Caco-2 (cell line): ENCODE results near the gene C13orf42. TPM values are rescaled to one million over a fixed set of nuclear protein-coding genes. Genes with fewer than 3 reads are reported as not detected.
A peak's percentile ranks its signal among the peaks of the same experiment; 100 is the strongest.
"Not testable (repeated sequence)": the region's sequence is repeated elsewhere in the genome, so short reads cannot be mapped to it uniquely, and the experiment has no call there.

Experiments
- BruUV-seq: library from RNA; stranded (reverse); fragments of 400-500 nt; replicated peaks from 2 replicates; lab custom pipeline; 2021; lab: Mats Ljungman, UMichigan
- CTCF ChIA-PET: fragments of 300-600 bp; sonication (Branson Sonifier 250); formaldehyde crosslinking; loops from one replicate; lab custom pipeline; 2022; ENCODE audit warnings: antibody characterized with exemption; lab: Charles Lee
- POLR2A ChIA-PET: fragments of 300-600 bp; sonication (Branson Sonifier 250); formaldehyde crosslinking; loops from one replicate; lab custom pipeline; 2022; ENCODE audit warnings: antibody characterized with exemption; lab: Charles Lee
- DNase-seq, 2 experiments: peaks; one replicate each; pipeline versions ENCODE4 v3.0.0 to v3.0.0-alpha.2; 2020 to 2022
- H3K27me3 ChIP-seq: replicated peaks from 2 replicates; pipeline ENCODE4 v1.6.0; 2011; ENCODE audit warnings: low read length; ENCODE audit not compliant: control insufficient read depth, insufficient read depth
- H3K36me3 ChIP-seq: 2 replicates; pipeline ENCODE4 v1.5.1; 2011; ENCODE audit warnings: low read length; ENCODE audit not compliant: control insufficient read depth, insufficient read depth
- H3K4me1 ChIP-seq: fragments of 250-450 bp; sonication (Bioruptor Pico); 2 replicates; pipeline ENCODE4 v1.5.1; 2020; ENCODE audit warnings: mild to moderate bottlenecking
- H3K4me3 ChIP-seq: 2 replicates; pipeline ENCODE4 v1.5.1; 2011; ENCODE audit warnings: low read depth, mild to moderate bottlenecking, control low read depth, low read length
- H3K9me3 ChIP-seq: fragments of 250-450 bp; sonication (Bioruptor Pico); 2 replicates; pipeline ENCODE4 v1.5.1; 2020; ENCODE audit warnings: mild to moderate bottlenecking, moderate library complexity
- H3K27ac Mint-ChIP-seq: one replicate; pipeline ENCODE4 v1.8.0; 2022; ENCODE audit warnings: mixed read lengths; ENCODE audit not compliant: unreplicated experiment
- H3K27me3 Mint-ChIP-seq: one replicate; pipeline ENCODE4 v1.8.0; 2022; ENCODE audit warnings: mixed read lengths; ENCODE audit not compliant: insufficient read depth, unreplicated experiment
- H3K36me3 Mint-ChIP-seq: one replicate; pipeline ENCODE4 v1.8.0; 2022; ENCODE audit warnings: mild to moderate bottlenecking, mixed read lengths; ENCODE audit not compliant: insufficient read depth, unreplicated experiment
- H3K4me1 Mint-ChIP-seq: one replicate; pipeline ENCODE4 v1.8.0; 2022; ENCODE audit warnings: low read depth, mixed read lengths; ENCODE audit not compliant: unreplicated experiment
- H3K4me3 Mint-ChIP-seq: one replicate; pipeline ENCODE4 v1.8.0; 2022; ENCODE audit warnings: mild to moderate bottlenecking, moderate library complexity, mixed read lengths; ENCODE audit not compliant: unreplicated experiment
- H3K9me3 Mint-ChIP-seq: one replicate; pipeline ENCODE4 v1.8.0; 2022; ENCODE audit warnings: mixed read lengths; ENCODE audit not compliant: unreplicated experiment
- CTCF ChIP-seq, 2 experiments: fragments of 200-600 bp in 1 of 2; IDR thresholded peaks; 1 replicate in 1 of 2; 2 replicates in 1 of 2; pipeline versions ENCODE4 v1.5.1 to v1.8.0; 2011 to 2022; ENCODE audit warnings: antibody characterized with exemption in 1 of 2, control low read depth in 1 of 2, inconsistent platforms in 1 of 2, low read depth in 1 of 2, low read length in 1 of 2, mild to moderate bottlenecking in 1 of 2, moderate library complexity in 1 of 2; ENCODE audit not compliant: insufficient read depth in 1 of 2, severe bottlenecking in 1 of 2, unreplicated experiment in 1 of 2
- intact Hi-C: fragments of 100-400 bp; cut with micrococcal nuclease; formaldehyde crosslinking; loops from one replicate; pipeline ENCODE4 v1.10.0; 2022; ENCODE audit not compliant: unreplicated experiment
- total RNA-seq: library from RNA; stranded (reverse); gene quantifications from 2 replicates; pipeline ENCODE4 v1.2.3, GENCODE V29; 2022

Gene C13orf42
- total RNA-seq, 1 experiment from 2014 or later: not detected

- intact Hi-C loops: loop anchor here (1.0 kb wide), 3 partner anchors 14 to 161 kb away; partner anchors contain the start of gene FAM124A
- ChIA-PET CTCF (interaction anchor here (0.6 to 1.6 kb wide), 13 partner anchors 9 to 719 kb away, joined by 3 to 41 read pairs (median 4); partner anchors contain the start of gene C13orf42), POLR2A (no interaction called here)
- Mint-ChIP-seq H3K9me3 (peaks cover 19% of the 10 kb centered on the region), H3K4me1 (peaks cover 18% of the 10 kb centered on the region), H3K4me3 (no peak overlapping the region), H3K36me3 (no peaks in the 10 kb centered on the region), H3K27me3 (no peaks in the 10 kb centered on the region), H3K27ac (no peak overlapping the region)
- no peak overlapping the region for H3K4me3 ChIP-seq
- TF ChIP-seq CTCF (IDR thresholded peaks at IDR 0.05; ENCODE audit: insufficient read depth in 1 of 2, low read depth in 1 of 2, low read length in 1 of 2, severe bottlenecking in 1 of 2, unreplicated experiment in 1 of 2): peak; percentile 67 to 75
- peaks cover 36% of the 10 kb centered on the region for H3K4me1 ChIP-seq
- peaks cover 7% of the 10 kb centered on the region for H3K9me3 ChIP-seq
- no peaks in the 10 kb centered on the region for H3K27me3 ChIP-seq
- BruUV-seq: no TSS peak
- H3K36me3 ChIP-seq: no peaks in the 10 kb centered on the region
- peak; percentile 60 to 66 for DNase-seq
Measured at GRCh38 chr13:51125495-51126226, 14.6 kb upstream of the C13orf42 start.

- H3K4me3 ChIP-seq: no peak overlapping the region
- no peaks in the 10 kb centered on the region for H3K36me3 Mint-ChIP-seq
- DNase-seq: peak; percentile 83 to 86
- no peak for TF ChIP-seq CTCF (IDR thresholded peaks at IDR 0.05; ENCODE audit: insufficient read depth in 1 of 2, low read depth in 1 of 2, low read length in 1 of 2, severe bottlenecking in 1 of 2, unreplicated experiment in 1 of 2)
- peaks cover under 1% of the 10 kb centered on the region for H3K9me3 Mint-ChIP-seq
- peak overlapping the region; percentile 37 for H3K27ac Mint-ChIP-seq
- peaks cover 18% of the 10 kb centered on the region for H3K4me1 Mint-ChIP-seq
- H3K4me1 ChIP-seq: peaks cover 36% of the 10 kb centered on the region
- intact Hi-C loops: loop anchor here (5.0 kb wide), 1 partner anchor 51 kb away; no protein-coding TSS in a partner anchor
- no peaks in the 10 kb centered on the region for H3K27me3 ChIP-seq
- peak overlapping the region; percentile 36 for H3K4me3 Mint-ChIP-seq
- H3K27me3 Mint-ChIP-seq: no peaks in the 10 kb centered on the region
- POLR2A ChIA-PET: no interaction called here
- no peaks in the 10 kb centered on the region for H3K36me3 ChIP-seq
- H3K9me3 ChIP-seq: peaks cover 4% of the 10 kb centered on the region
- CTCF ChIA-PET: interaction anchor here (0.9 kb wide), 1 partner anchor 163 kb away, joined by 3 read pairs; no protein-coding TSS in a partner anchor
- no TSS peak for BruUV-seq
Measured at GRCh38 chr13:51122868-51123566, 11.9 kb upstream of the C13orf42 start.

- H3K9me3 Mint-ChIP-seq, H3K27me3 ChIP-seq, CTCF ChIA-PET, H3K27ac Mint-ChIP-seq, H3K36me3 ChIP-seq, BruUV-seq, H3K9me3 ChIP-seq, H3K4me3 ChIP-seq, POLR2A ChIA-PET, H3K4me3 Mint-ChIP-seq, H3K27me3 Mint-ChIP-seq, H3K36me3 Mint-ChIP-seq: not testable (repeated sequence)
- peaks cover 16% of the 10 kb centered on the region for H3K4me1 Mint-ChIP-seq
- peaks cover 36% of the 10 kb centered on the region for H3K4me1 ChIP-seq
- peak in 1 of 2 experiments; percentile 29 for DNase-seq
- TF ChIP-seq CTCF (IDR thresholded peaks at IDR 0.05; ENCODE audit: insufficient read depth in 1 of 2, low read depth in 1 of 2, low read length in 1 of 2, severe bottlenecking in 1 of 2, unreplicated experiment in 1 of 2): peak in 1 of 2 experiments; percentile 42
- intact Hi-C loops: loop anchor here (5.0 kb wide), 1 partner anchor 49 kb away; no protein-coding TSS in a partner anchor
Measured at GRCh38 chr13:51120873-51121272, 9.8 kb upstream of the C13orf42 start.
